Liver (tissue), 9 donors: ENCODE results near the gene DUSP9. TPM values are rescaled to one million over a fixed set of nuclear protein-coding genes. Genes with fewer than 3 reads are reported as not detected.

Experiments
- DNase-seq: peaks from one replicate; pipeline ENCODE4 v3.0.0-alpha.2; 2017; ENCODE audit warnings: low spot score
- H3K27ac ChIP-seq, 2 donors: one replicate each; pipeline ENCODE4 v1.7.0; 2013; ENCODE audit warnings: inconsistent platforms in 2 of 2, low read length in 2 of 2, control low read depth in 1 of 2, low read depth in 1 of 2, mild to moderate bottlenecking in 1 of 2
- H3K27me3 ChIP-seq, 4 donors: one replicate each; pipeline versions ENCODE4 v1.6.1 to v1.7.0; 2013; ENCODE audit warnings: low read length in 3 of 4, inconsistent platforms in 1 of 4, mild to moderate bottlenecking in 1 of 4, moderate library complexity in 1 of 4; ENCODE audit not compliant: control insufficient read depth in 4 of 4, insufficient read depth in 4 of 4
- H3K36me3 ChIP-seq, 4 donors: one replicate each; pipeline versions ENCODE4 v1.6.1 to v1.7.0; 2013; ENCODE audit warnings: low read length in 3 of 4, mild to moderate bottlenecking in 3 of 4, low read depth in 1 of 4, moderate library complexity in 1 of 4; ENCODE audit not compliant: control insufficient read depth in 4 of 4, insufficient read depth in 3 of 4
- H3K4me1 ChIP-seq, 4 donors: one replicate each; pipeline versions ENCODE4 v1.6.1 to v1.7.0; 2013; ENCODE audit warnings: low read length in 3 of 4, mild to moderate bottlenecking in 3 of 4, moderate library complexity in 1 of 4; ENCODE audit not compliant: control insufficient read depth in 4 of 4, insufficient read depth in 4 of 4
- H3K4me3 ChIP-seq, 3 donors: one replicate each; pipeline versions ENCODE4 v1.6.1 to v1.7.0; 2013; ENCODE audit warnings: low read length in 3 of 3, control low read depth in 1 of 3, low read depth in 1 of 3, mild to moderate bottlenecking in 1 of 3
- H3K9ac ChIP-seq, 2 donors: one replicate each; pipeline ENCODE4 v1.7.0; 2013; ENCODE audit warnings: low read length in 2 of 2, mild to moderate bottlenecking in 2 of 2, moderate library complexity in 2 of 2, control low read depth in 1 of 2, low read depth in 1 of 2
- H3K9me3 ChIP-seq, 4 donors: one replicate each; pipeline versions ENCODE4 v1.6.1 to v1.7.0; 2013; ENCODE audit warnings: low read length in 3 of 4; ENCODE audit not compliant: control insufficient read depth in 4 of 4
- ATF3 ChIP-seq: IDR thresholded peaks from 2 replicates; pipeline ENCODE4 v1.6.1; 2016; ENCODE audit warnings: antibody characterized with exemption
- CTCF ChIP-seq: fragments of 150-350 bp; IDR thresholded peaks from 2 replicates; pipeline ENCODE4 v1.5.1; 2017; ENCODE audit warnings: improper control_type of control experiment, low read depth, low read length; ENCODE audit not compliant: missing input control
- EGR1 ChIP-seq, 2 donors: IDR thresholded peaks; 2 replicates each; pipeline ENCODE4 v1.6.1; 2016 to 2018; ENCODE audit warnings: antibody characterized with exemption in 2 of 2, low read depth in 2 of 2
- FOXA1 ChIP-seq: IDR thresholded peaks from 2 replicates; pipeline ENCODE4 v1.6.1; 2016; ENCODE audit warnings: antibody characterized with exemption
- FOXA2 ChIP-seq: IDR thresholded peaks from 2 replicates; pipeline ENCODE4 v1.6.1; 2016; ENCODE audit warnings: antibody characterized with exemption
- GABPA ChIP-seq, 2 donors: IDR thresholded peaks in 1 of 2; conservative IDR thresholded peaks in 1 of 2; 2 replicates each; pipeline ENCODE4 v1.6.1; 2016; ENCODE audit warnings: antibody characterized with exemption in 2 of 2, mild to moderate bottlenecking in 1 of 2, moderate library complexity in 1 of 2
- HNF4A ChIP-seq, 2 donors: conservative IDR thresholded peaks; 2 replicates each; pipeline ENCODE4 v1.6.1; 2016; ENCODE audit warnings: antibody characterized with exemption in 2 of 2, mild to moderate bottlenecking in 2 of 2
- HNF4G ChIP-seq: IDR thresholded peaks from 2 replicates; pipeline ENCODE4 v1.6.1; 2016; ENCODE audit warnings: antibody characterized with exemption
- JUND ChIP-seq, 2 donors: IDR thresholded peaks; 2 replicates each; pipeline ENCODE4 v1.6.1; 2016; ENCODE audit warnings: antibody characterized with exemption in 2 of 2
- NR2F2 ChIP-seq: IDR thresholded peaks from 2 replicates; pipeline ENCODE4 v1.6.1; 2016; ENCODE audit warnings: antibody characterized with exemption
- RAD21 ChIP-seq, 2 donors: IDR thresholded peaks; 2 replicates each; pipeline ENCODE4 v1.6.1; 2016; ENCODE audit warnings: antibody characterized with exemption in 2 of 2, mild to moderate bottlenecking in 2 of 2
- RXRA ChIP-seq, 2 donors: IDR thresholded peaks; 2 replicates each; pipeline ENCODE4 v1.6.1; 2017 to 2018; ENCODE audit warnings: antibody characterized with exemption in 2 of 2, mild to moderate bottlenecking in 1 of 2
- YY1 ChIP-seq: IDR thresholded peaks from 2 replicates; pipeline ENCODE4 v1.6.1; 2016; ENCODE audit warnings: antibody characterized with exemption, mild to moderate bottlenecking
- ZBTB33 ChIP-seq: IDR thresholded peaks from 2 replicates; pipeline ENCODE4 v1.6.1; 2016; ENCODE audit warnings: antibody characterized with exemption
- WGBS: extraction: QIAGEN DNeasy Blood & Tissue Kit; methylation state at CpG from one replicate; pipeline ENCODE4 v1.1.7; 2013; 5-methylcytosine and 5-hydroxymethylcytosine counted together
- polyA plus RNA-seq, 2 donors: library from polyadenylated mRNA; stranded (reverse) in 1 of 2; unstranded in 1 of 2; fragments of 200-250 nt in 1 of 2; fragments of >200 nt in 1 of 2; fragmentation: Nextera tagmentation in 1 of 2; extraction: Ambion mirVana in 1 of 2; gene quantifications; one replicate each; pipeline versions ENCODE4 v1.2.1 to v1.2.3, GENCODE V29; 2013 to 2015
- total RNA-seq, 2 donors: library from RNA; depleted of rRNA; stranded (reverse); fragments of >200 nt; gene quantifications; one replicate each; pipeline ENCODE4 v1.2.3, GENCODE V29; 2014
- TF ChIP-seq, protein P1 (sequence below): IDR thresholded peaks from 2 replicates; pipeline ENCODE4 v1.6.1; 2016; ENCODE audit warnings: antibody characterized with exemption
- TF ChIP-seq, protein P2 (sequence below): IDR thresholded peaks from 2 replicates; pipeline ENCODE4 v1.6.1; 2016; ENCODE audit warnings: antibody characterized with exemption, mild to moderate bottlenecking
- donor health status: healthy.
- donor health status: healthy.
- donor health status: healthy.
- donor health status: healthy.
- donor health status: healthy.

Gene DUSP9
- total and polyA plus RNA-seq, 4 donors: 0.42 to 164 (median 1.4) TPM

- Histone ChIP-seq H3K9ac (no peak overlapping the region), H3K27ac (no peak overlapping the region), H3K4me3 (no peak overlapping the region), H3K9me3 (no peaks in the 10 kb centered on the region), H3K4me1 (peaks cover 5 to 19% (median 6%) of the 10 kb centered on the region in 4 donors), H3K36me3 (no peaks in the 10 kb centered on the region), H3K27me3 (peaks cover 0 to 3% (median under 1%) of the 10 kb centered on the region in 4 donors)
- TF ChIP-seq HNF4G (no peak), JUND (IDR thresholded peaks at IDR 0.05) (no peak), EGR1 (IDR thresholded peaks at IDR 0.05; ENCODE audit: low read depth in 2 of 2) (no peak), NR2F2 (no peak), RAD21 (IDR thresholded peaks at IDR 0.05) (no peak), ATF3 (no peak), FOXA2 (no peak), ZBTB33 (no peak), FOXA1 (no peak), YY1 (no peak), RXRA (IDR thresholded peaks at IDR 0.05) (no peak), GABPA (IDR thresholded peaks at IDR 0.05 in 1 of 2, conservative IDR thresholded peaks at IDR 0.05 in 1 of 2) (no peak), CTCF (no peak), HNF4A (conservative IDR thresholded peaks at IDR 0.05) (no peak)
- TF ChIP-seq, protein P1, sequence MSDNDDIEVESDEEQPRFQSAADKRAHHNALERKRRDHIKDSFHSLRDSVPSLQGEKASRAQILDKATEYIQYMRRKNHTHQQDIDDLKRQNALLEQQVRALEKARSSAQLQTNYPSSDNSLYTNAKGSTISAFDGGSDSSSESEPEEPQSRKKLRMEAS: no peak
- TF ChIP-seq, protein P2, sequence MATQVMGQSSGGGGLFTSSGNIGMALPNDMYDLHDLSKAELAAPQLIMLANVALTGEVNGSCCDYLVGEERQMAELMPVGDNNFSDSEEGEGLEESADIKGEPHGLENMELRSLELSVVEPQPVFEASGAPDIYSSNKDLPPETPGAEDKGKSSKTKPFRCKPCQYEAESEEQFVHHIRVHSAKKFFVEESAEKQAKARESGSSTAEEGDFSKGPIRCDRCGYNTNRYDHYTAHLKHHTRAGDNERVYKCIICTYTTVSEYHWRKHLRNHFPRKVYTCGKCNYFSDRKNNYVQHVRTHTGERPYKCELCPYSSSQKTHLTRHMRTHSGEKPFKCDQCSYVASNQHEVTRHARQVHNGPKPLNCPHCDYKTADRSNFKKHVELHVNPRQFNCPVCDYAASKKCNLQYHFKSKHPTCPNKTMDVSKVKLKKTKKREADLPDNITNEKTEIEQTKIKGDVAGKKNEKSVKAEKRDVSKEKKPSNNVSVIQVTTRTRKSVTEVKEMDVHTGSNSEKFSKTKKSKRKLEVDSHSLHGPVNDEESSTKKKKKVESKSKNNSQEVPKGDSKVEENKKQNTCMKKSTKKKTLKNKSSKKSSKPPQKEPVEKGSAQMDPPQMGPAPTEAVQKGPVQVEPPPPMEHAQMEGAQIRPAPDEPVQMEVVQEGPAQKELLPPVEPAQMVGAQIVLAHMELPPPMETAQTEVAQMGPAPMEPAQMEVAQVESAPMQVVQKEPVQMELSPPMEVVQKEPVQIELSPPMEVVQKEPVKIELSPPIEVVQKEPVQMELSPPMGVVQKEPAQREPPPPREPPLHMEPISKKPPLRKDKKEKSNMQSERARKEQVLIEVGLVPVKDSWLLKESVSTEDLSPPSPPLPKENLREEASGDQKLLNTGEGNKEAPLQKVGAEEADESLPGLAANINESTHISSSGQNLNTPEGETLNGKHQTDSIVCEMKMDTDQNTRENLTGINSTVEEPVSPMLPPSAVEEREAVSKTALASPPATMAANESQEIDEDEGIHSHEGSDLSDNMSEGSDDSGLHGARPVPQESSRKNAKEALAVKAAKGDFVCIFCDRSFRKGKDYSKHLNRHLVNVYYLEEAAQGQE: no peak
- DNase-seq: no peak
- WGBS: 8% methylated on average over 8 of the region's 8 CpGs
Measured at GRCh38 chrX:153641627-153642026, 5.4 kb upstream of the DUSP9 start.
